Tibial artery (tissue), 4 donors: ENCODE results near the gene MYO1C.

Experiments
- DNase-seq, 2 donors: peaks; one replicate each; pipeline ENCODE4 v3.0.0-alpha.2; 2019
- H3K27ac ChIP-seq, 2 donors: fragments of 200-600 bp; sonication (generic) in 1 of 2; 1 replicate in 1 of 2; 2 replicates in 1 of 2; pipeline ENCODE4 v1.5.1; 2018 to 2019; ENCODE audit warnings: mild to moderate bottlenecking in 1 of 2
- H3K27me3 ChIP-seq, 2 donors: fragments of 200-600 bp; sonication (generic) in 1 of 2; one replicate each; pipeline versions ENCODE4 v1.5.1 to v1.6.0; 2016 to 2019
- H3K36me3 ChIP-seq, 3 donors: fragments of 200-600 bp; sonication (generic) in 2 of 3; one replicate each; pipeline ENCODE4 v1.5.1; 2016 to 2019; ENCODE audit warnings: mild to moderate bottlenecking in 2 of 3
- H3K4me1 ChIP-seq, 4 donors: fragments of 200-600 bp; sonication (generic) in 2 of 4; 1 replicate in 3 of 4; 2 replicates in 1 of 4; pipeline ENCODE4 v1.5.1; 2016 to 2019
- H3K4me3 ChIP-seq, 2 donors: fragments of 200-600 bp; sonication (generic) in 1 of 2; 1 replicate in 1 of 2; 2 replicates in 1 of 2; pipeline ENCODE4 v1.5.1; 2018 to 2019; ENCODE audit warnings: mild to moderate bottlenecking in 2 of 2
- H3K9me3 ChIP-seq, 3 donors: fragments of 200-600 bp; sonication (generic) in 1 of 3; one replicate each; pipeline ENCODE4 v1.5.1; 2016 to 2019
- intact Hi-C: fragments of 100-400 bp; cut with DNase I; formaldehyde crosslinking; loops from one replicate; pipeline ENCODE4 v1.15.0; 2023; ENCODE audit warnings: low total_unique reads
- TF ChIP-seq, protein P1 (sequence below), 2 experiments: fragments of 200-600 bp in 1 of 2; fragments of 450-650 bp in 1 of 2; IDR thresholded peaks; one replicate each; pipeline ENCODE4 v1.5.1; 2017 to 2019; ENCODE audit warnings: antibody characterized with exemption in 2 of 2, mild to moderate bottlenecking in 1 of 2, moderate library complexity in 1 of 2

MYO1C gene

DNA sequence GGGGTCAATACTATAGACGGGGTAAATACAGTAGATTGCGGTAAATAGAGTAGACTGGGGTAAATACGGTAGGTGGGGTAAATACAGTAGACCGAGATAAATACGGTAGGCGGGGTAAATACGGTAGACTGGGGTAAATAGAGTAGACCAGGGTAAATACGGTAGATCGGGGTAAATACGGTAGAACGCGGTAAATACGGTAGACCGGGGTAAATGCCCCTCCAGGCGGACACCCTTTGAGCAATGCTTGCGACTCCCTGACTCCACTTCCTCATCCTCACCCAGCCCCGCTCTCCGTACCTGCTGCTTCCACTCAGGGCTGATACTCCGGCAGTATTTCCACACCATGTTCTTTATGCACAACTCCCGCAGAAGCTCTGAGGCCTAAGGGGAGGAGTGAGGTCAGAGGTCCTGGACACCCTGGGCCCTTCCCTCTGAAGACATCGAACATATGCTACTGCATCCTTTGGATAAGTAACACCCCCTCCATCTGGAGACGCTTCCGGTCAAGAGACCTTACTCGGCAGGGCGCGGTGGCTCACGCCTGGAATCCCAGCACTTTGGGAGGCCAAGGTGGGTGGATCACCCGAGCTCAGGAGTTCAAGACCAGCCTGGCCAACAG lies 23.1 kb downstream of the MYO1C start:
- H3K4me3 ChIP-seq = no peak overlapping the region
- H3K36me3 ChIP-seq = peaks cover 80 to 100% (median 96%) of the 10 kb centered on the region in 3 donors
- H3K27me3 ChIP-seq = no peaks in the 10 kb centered on the region
- no peak overlapping the region for H3K27ac ChIP-seq
- DNase-seq = no peak
- TF ChIP-seq, protein P1, sequence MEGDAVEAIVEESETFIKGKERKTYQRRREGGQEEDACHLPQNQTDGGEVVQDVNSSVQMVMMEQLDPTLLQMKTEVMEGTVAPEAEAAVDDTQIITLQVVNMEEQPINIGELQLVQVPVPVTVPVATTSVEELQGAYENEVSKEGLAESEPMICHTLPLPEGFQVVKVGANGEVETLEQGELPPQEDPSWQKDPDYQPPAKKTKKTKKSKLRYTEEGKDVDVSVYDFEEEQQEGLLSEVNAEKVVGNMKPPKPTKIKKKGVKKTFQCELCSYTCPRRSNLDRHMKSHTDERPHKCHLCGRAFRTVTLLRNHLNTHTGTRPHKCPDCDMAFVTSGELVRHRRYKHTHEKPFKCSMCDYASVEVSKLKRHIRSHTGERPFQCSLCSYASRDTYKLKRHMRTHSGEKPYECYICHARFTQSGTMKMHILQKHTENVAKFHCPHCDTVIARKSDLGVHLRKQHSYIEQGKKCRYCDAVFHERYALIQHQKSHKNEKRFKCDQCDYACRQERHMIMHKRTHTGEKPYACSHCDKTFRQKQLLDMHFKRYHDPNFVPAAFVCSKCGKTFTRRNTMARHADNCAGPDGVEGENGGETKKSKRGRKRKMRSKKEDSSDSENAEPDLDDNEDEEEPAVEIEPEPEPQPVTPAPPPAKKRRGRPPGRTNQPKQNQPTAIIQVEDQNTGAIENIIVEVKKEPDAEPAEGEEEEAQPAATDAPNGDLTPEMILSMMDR (IDR thresholded peaks at IDR 0.05) = no peak
- no peaks in the 10 kb centered on the region for H3K9me3 ChIP-seq
- intact Hi-C loops = no loop called here
- no peaks in the 10 kb centered on the region for H3K4me1 ChIP-seq

DNA sequence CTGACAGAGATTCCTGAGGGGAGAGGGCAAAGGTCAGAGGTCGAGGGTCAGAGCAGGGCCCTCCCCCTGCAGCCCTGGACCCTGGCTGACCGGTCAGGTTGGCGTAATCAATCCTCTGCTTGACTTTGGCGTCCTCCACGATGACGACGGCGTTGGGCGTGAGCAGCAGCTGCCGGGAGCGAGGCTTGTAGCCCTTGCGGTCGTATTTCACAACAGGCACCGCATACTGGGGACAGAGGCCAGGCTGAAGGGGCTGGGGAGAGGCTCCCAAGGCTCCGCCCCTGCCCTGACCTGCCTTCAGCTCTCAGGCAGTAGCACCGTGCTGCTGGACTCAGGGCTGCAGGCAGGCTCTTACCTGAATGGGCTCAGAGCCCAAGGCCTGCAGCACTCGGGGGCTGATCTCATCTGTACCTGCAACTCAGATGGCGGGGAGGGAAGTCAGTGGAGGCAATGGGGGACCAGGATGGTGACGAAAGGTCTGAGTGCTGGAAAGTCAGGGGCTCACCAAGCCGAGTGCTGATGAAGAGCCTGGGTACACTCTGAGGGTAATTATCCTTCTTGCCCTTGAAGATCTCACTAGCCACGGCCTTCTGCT lies 24.5 kb downstream of the MYO1C start:
- no peak for DNase-seq
- intact Hi-C loops = no loop called here
- Histone ChIP-seq H3K4me1 (peaks cover 0 to 9% (median 3%) of the 10 kb centered on the region in 4 donors), H3K27me3 (no peaks in the 10 kb centered on the region), H3K36me3 (peaks cover 69 to 97% (median 88%) of the 10 kb centered on the region in 3 donors), H3K9me3 (no peaks in the 10 kb centered on the region), H3K4me3 (no peak overlapping the region), H3K27ac (peak overlapping the region in 1 of 2 donors; percentile 39)
- TF ChIP-seq, protein P1 (IDR thresholded peaks at IDR 0.05) = no peak

DNA sequence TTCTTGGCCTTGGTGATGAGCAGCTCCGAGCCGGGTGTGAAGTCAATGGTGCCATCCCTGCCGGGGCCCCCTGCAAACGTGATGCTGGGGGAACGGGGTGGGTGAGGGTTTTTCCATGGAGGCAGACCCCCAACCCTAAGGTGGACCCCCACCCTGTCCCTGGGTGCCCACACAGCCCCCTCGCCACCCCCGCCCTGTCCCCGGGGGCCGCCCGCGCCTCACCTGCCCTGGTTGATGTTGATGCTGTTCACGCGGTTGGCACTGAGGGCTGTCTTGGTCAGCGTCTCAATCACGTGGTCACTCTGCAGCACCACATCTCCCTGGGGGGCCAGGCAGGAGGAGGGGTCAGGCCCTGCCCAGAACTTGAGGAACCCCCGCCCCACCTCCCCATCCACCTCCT lies 25.2 kb downstream of the MYO1C start:
- Histone ChIP-seq H3K27ac (no peak overlapping the region), H3K27me3 (no peaks in the 10 kb centered on the region), H3K36me3 (peaks cover 65 to 90% (median 81%) of the 10 kb centered on the region in 3 donors), H3K4me1 (peaks cover 0 to 16% (median 6%) of the 10 kb centered on the region in 4 donors), H3K4me3 (no peak overlapping the region), H3K9me3 (no peaks in the 10 kb centered on the region)
- intact Hi-C loops = no loop called here
- TF ChIP-seq, protein P1 (IDR thresholded peaks at IDR 0.05) = no peak
- DNase-seq = no peak

DNA sequence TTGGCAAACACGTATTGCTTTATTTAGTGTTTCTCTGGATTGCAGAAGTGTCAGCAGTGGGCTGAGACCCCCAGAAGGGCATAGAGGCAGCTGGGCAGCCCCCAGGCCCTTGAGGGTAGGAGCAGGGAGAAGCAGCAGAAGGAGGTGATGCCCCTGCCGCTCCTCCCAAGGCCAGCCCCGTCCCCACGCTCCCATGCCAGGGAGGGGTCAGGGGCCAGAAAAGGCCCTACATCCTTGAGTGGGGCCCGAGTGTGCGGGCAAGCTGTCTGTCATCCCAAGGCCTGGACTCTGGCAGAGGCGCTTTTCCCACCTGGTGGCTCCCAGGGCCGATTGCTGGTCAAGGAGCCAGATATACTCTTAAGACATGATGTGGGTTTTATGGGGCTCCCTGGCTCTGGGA lies 28.3 kb downstream of the MYO1C start:
- intact Hi-C loops = no loop called here
- no peaks in the 10 kb centered on the region for H3K27me3 ChIP-seq
- H3K4me1 ChIP-seq = peaks cover 0 to 45% (median 22%) of the 10 kb centered on the region in 4 donors
- H3K27ac ChIP-seq = no peak overlapping the region
- TF ChIP-seq, protein P1 (IDR thresholded peaks at IDR 0.05) = no peak
- H3K9me3 ChIP-seq = no peaks in the 10 kb centered on the region
- no peak overlapping the region for H3K4me3 ChIP-seq
- peaks cover 35 to 65% (median 58%) of the 10 kb centered on the region in 3 donors for H3K36me3 ChIP-seq
- no peak for DNase-seq

DNA sequence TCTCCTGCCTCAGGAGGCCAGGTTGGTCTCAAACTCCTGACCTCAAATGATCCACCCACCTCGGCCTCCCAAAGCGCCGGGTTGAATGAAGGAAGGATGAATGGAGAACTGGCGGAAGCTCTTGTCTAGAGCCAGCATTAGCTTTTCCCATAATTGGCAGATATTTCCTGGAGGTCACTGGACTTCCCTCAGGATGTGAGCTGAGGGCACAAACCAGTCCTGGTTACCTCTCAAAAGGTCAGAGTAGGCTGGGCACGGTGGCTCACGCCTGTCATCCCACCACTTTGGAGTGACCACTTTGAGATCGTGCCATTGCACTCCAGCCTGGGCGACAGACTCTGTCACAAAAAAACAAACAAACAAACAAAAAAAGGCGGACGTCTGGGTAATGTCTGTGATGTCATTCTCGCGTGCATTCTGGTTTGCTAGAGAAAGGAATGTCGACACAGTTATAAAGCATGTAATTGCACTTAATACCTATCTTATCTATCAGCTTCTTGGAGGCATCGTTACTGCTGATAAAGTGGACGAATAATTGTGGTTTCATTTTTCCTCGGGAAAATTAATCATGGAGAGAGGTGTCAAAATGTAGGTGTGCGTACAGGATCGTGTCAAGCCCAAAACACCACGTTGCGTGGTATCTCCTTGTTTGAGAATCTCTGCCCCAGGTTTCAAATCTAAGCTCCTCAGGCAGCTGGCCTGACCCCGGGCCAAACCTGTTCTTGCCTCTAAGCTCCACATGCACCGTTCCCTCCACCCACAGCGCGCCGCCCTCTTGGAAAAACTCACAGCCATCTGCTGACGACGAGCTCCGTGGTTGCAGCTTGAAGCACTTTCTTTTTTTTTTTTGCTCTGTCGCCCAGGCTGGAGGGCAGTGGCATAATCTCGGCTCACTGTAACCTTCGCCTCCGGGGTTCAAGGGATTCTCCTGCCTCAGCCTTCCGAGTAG lies 30.0 kb downstream of the MYO1C start:
- H3K4me1 ChIP-seq = peaks cover 0 to 46% (median 24%) of the 10 kb centered on the region in 4 donors
- H3K9me3 ChIP-seq = no peaks in the 10 kb centered on the region
- intact Hi-C loops = no loop called here
- H3K27ac ChIP-seq = peak overlapping the region in 1 of 2 donors; percentile 72
- no peaks in the 10 kb centered on the region for H3K27me3 ChIP-seq
- DNase-seq = no peak
- H3K4me3 ChIP-seq = no peak overlapping the region
- peaks cover 19 to 47% (median 40%) of the 10 kb centered on the region in 3 donors for H3K36me3 ChIP-seq
- TF ChIP-seq, protein P1 (IDR thresholded peaks at IDR 0.05) = no peak
